ENCODE measurements around the gene TMEM127. TPM values are rescaled to one million over a fixed set of nuclear protein-coding genes. Genes with fewer than 3 reads are reported as not detected.
A peak's percentile ranks its signal among the peaks of the same experiment; 100 is the strongest.
"Not testable (repeated sequence)": the region's sequence is repeated elsewhere in the genome, so short reads cannot be mapped to it uniquely, and the experiment has no call there.

The TMEM127 gene
- total RNA-seq, 1 experiment from 2014 or later, result 31.5 TPM

GRCh38 chr2:96258166-96259022 lies 7.4 kb downstream of the TMEM127 start:
- no peak for TF ChIP-seq CTCF (IDR thresholded peaks at IDR 0.05; ENCODE audit: unreplicated experiment)
- ChIA-PET CTCF (interaction anchor here (0.6 to 1.1 kb wide), 5 partner anchors 19 to 236 kb away, joined by 3 to 4 read pairs (median 3); no protein-coding TSS in a partner anchor), POLR2A (interaction anchor here (0.7 to 4.7 kb wide), 6 partner anchors 9 to 265 kb away, joined by 3 to 114 read pairs (median 11); partner anchors contain the start of gene STARD7)
- no peak for DNase-seq (ENCODE audit: unreplicated experiment)
- Mint-ChIP-seq H3K27ac (ENCODE audit: low read depth, unreplicated experiment) (no peak overlapping the region), H3K4me1 (ENCODE audit: insufficient read depth, unreplicated experiment) (peaks cover 23% of the 10 kb centered on the region), H3K36me3 (ENCODE audit: insufficient read depth, unreplicated experiment) (peaks cover 71% of the 10 kb centered on the region), H3K4me3 (ENCODE audit: unreplicated experiment) (no peak overlapping the region), H3K27me3 (ENCODE audit: insufficient read depth, unreplicated experiment) (no peaks in the 10 kb centered on the region), H3K9me3 (ENCODE audit: unreplicated experiment) (no peaks in the 10 kb centered on the region)
- intact Hi-C loops (cut with micrococcal nuclease), result no loop called here
- no TSS peak for BruUV-seq (replicated peaks)

- BruUV-seq (replicated peaks); intact Hi-C loops (cut with micrococcal nuclease); H3K9me3 Mint-ChIP-seq (ENCODE audit: unreplicated experiment); H3K27me3 Mint-ChIP-seq (ENCODE audit: insufficient read depth, unreplicated experiment); DNase-seq (ENCODE audit: unreplicated experiment); POLR2A ChIA-PET; H3K27ac Mint-ChIP-seq (ENCODE audit: low read depth, unreplicated experiment); H3K4me3 Mint-ChIP-seq (ENCODE audit: unreplicated experiment): not testable (repeated sequence)
- Mint-ChIP-seq H3K4me1 (ENCODE audit: insufficient read depth, unreplicated experiment) (peaks cover 23% of the 10 kb centered on the region), H3K36me3 (ENCODE audit: insufficient read depth, unreplicated experiment) (peaks cover 72% of the 10 kb centered on the region)
- CTCF ChIA-PET, result interaction anchor here (0.6 kb wide), 1 partner anchor 19 kb away, joined by 3 read pairs; no protein-coding TSS in a partner anchor
Observed at GRCh38 chr2:96257744-96258143, 8.1 kb downstream of the TMEM127 start.

GRCh38 chr2:96256611-96257113 lies 9.1 kb downstream of the TMEM127 start:
- no TSS peak for BruUV-seq (replicated peaks)

GRCh38 chr2:96254571-96254970 lies 11.2 kb downstream of the TMEM127 start:
- Mint-ChIP-seq H3K4me3 (ENCODE audit: unreplicated experiment) (no peak overlapping the region), H3K36me3 (ENCODE audit: insufficient read depth, unreplicated experiment) (peaks cover 71% of the 10 kb centered on the region), H3K27ac (ENCODE audit: low read depth, unreplicated experiment) (no peak overlapping the region), H3K27me3 (ENCODE audit: insufficient read depth, unreplicated experiment) (no peaks in the 10 kb centered on the region), H3K9me3 (ENCODE audit: unreplicated experiment) (no peaks in the 10 kb centered on the region), H3K4me1 (ENCODE audit: insufficient read depth, unreplicated experiment) (peaks cover 2% of the 10 kb centered on the region)
- ChIA-PET CTCF (interaction anchor here (0.5 to 0.9 kb wide), 4 partner anchors 9 to 1092 kb away, joined by 3 to 4 read pairs (median 3); no protein-coding TSS in a partner anchor), POLR2A (interaction anchor here (0.5 to 1.7 kb wide), 4 partner anchors 9 to 52 kb away, joined by 3 to 5 read pairs (median 3); partner anchors contain the start of gene STARD7)
- DNase-seq (ENCODE audit: unreplicated experiment), result no peak
- no TSS peak for BruUV-seq (replicated peaks)
- no peak for TF ChIP-seq CTCF (IDR thresholded peaks at IDR 0.05; ENCODE audit: unreplicated experiment)
- intact Hi-C loops (cut with micrococcal nuclease), result no loop called here

More at GRCh38 chr2:96256611-96257113, 9.1 kb downstream of the TMEM127 start:
- POLR2A ChIA-PET, result interaction anchor here (1.3 kb wide), 1 partner anchor 10 kb away, joined by 5 read pairs; no protein-coding TSS in a partner anchor
- intact Hi-C loops (cut with micrococcal nuclease), result no loop called here
- no peak for DNase-seq (ENCODE audit: unreplicated experiment)
- H3K4me1 Mint-ChIP-seq (ENCODE audit: insufficient read depth, unreplicated experiment), result peaks cover 20% of the 10 kb centered on the region
- CTCF ChIA-PET, result interaction anchor here (1.1 kb wide), 1 partner anchor 298 kb away, joined by 3 read pairs; no protein-coding TSS in a partner anchor
- no peak for TF ChIP-seq CTCF (IDR thresholded peaks at IDR 0.05; ENCODE audit: unreplicated experiment)
- H3K27me3 Mint-ChIP-seq (ENCODE audit: insufficient read depth, unreplicated experiment), result no peaks in the 10 kb centered on the region
- no peak overlapping the region for H3K4me3 Mint-ChIP-seq (ENCODE audit: unreplicated experiment)
- H3K27ac Mint-ChIP-seq (ENCODE audit: low read depth, unreplicated experiment), result peak overlapping the region; percentile 16
- no peaks in the 10 kb centered on the region for H3K9me3 Mint-ChIP-seq (ENCODE audit: unreplicated experiment)
- H3K36me3 Mint-ChIP-seq (ENCODE audit: insufficient read depth, unreplicated experiment), result peaks cover 71% of the 10 kb centered on the region

Data from MCF 10A (cell line).